Measurements from ENCODE around the gene FCRL5.

DNA sequence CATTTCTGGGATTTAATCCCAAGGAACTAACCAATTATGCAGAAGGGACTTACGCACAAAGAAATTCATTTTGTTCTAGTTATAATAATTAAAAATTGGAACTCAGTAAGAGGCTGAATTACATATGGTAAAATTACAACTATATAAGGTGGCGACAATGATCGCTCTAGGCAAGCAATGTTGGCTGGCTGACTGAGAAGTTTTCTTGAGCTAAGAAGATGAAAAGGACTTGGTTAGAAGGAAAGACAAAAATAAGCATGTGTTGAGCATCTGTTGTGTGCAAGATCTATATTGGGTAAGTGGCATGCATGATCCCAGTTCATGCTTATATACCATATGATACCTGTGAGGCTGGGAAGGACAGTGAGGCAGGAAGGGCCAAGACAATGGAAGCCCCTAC is 80.8 kb downstream of the FCRL5 start:
- TF ChIP-seq EZH2 (IDR thresholded peaks at IDR 0.05) = no peak
- no peak for TF ChIP-seq POLR2AphosphoS5 (IDR thresholded peaks at IDR 0.05; ENCODE audit: borderline replicate concordance, low read depth, low read length)

Measured in SK-N-MC (cell line).